Left kidney (tissue), 8 donors: ENCODE data around the gene SWT1. TPM values are rescaled to one million over a fixed set of nuclear protein-coding genes. Genes with fewer than 3 reads are reported as not detected.
A peak's percentile ranks its signal among the peaks of the same experiment; 100 is the strongest.

ENCODE experiments used
- DNase-seq: peaks from one replicate; pipeline ENCODE4 v3.0.0-alpha.2; 2013
- long read RNA-seq, 8 donors: transcript quantifications; one replicate each; lab custom pipeline, GENCODE V29; 2026
- polyA plus RNA-seq: library from polyadenylated mRNA; unstranded; fragments of 120-200 nt; gene quantifications from one replicate; pipeline ENCODE4 v1.2.1, GENCODE V29; 2013; ENCODE audit not compliant: insufficient read length

Gene SWT1
- polyA plus RNA-seq: 11.5 TPM
- long read RNA-seq, donor 1, partial matches to known transcripts: 284 of 312 reads
- long read RNA-seq, donor 1, other reads (novel, unspliced or antisense): 28 of 312 reads
- long read RNA-seq, donor 2, partial matches to known transcripts: 176 of 176 reads
- long read RNA-seq, donor 2, other reads (novel, unspliced or antisense): 0 of 176 reads
- long read RNA-seq, donor 3: 0 reads
- long read RNA-seq, donor 4: 0 reads
- long read RNA-seq, donor 5: 0 reads
- long read RNA-seq, donor 6: 0 reads
- long read RNA-seq, donor 7, partial matches to known transcripts: 377 of 421 reads
- long read RNA-seq, donor 7, other reads (novel, unspliced or antisense): 41 of 421 reads
- long read RNA-seq, donor 8, partial matches to known transcripts: 0 of 1 reads
- long read RNA-seq, donor 8, other reads (novel, unspliced or antisense): 0 of 1 reads

- DNase-seq: peak; percentile 100
These were observed at the start of gene SWT1, which contains the start of gene TRMT1L for GRCh38 chr1:185156854-185157598. Gene SWT1, plus strand, starts transcription at chr1:185157167. Its CDS starts 3,675 bp downstream, at chr1:185160842. Gene TRMT1L, minus strand, starts transcription at chr1:185156953. Its CDS starts 241 bp downstream, at chr1:185156712.

- DNase-seq: no peak
These were observed 48.6 kb upstream of the SWT1 start for GRCh38 chr1:185108321-185108720.

- no peak for DNase-seq
These were observed 46.8 kb upstream of the SWT1 start for GRCh38 chr1:185110145-185110544.

- no peak for DNase-seq
These were observed 45.1 kb upstream of the SWT1 start for GRCh38 chr1:185111873-185112272.

- DNase-seq: no peak
These were observed 44.6 kb upstream of the SWT1 start for GRCh38 chr1:185112356-185112755.

GRCh38 chr1:185129708-185130107 lies 27.3 kb upstream of the SWT1 start:
- no peak for DNase-seq

- no peak for DNase-seq
These were observed 24.4 kb upstream of the SWT1 start for GRCh38 chr1:185132534-185132933.

- DNase-seq: no peak
These were observed 18.9 kb upstream of the SWT1 start for GRCh38 chr1:185137896-185138545.

GRCh38 chr1:185139246-185139645 lies 17.7 kb upstream of the SWT1 start:
- DNase-seq: no peak

GRCh38 chr1:185144233-185144632 lies 12.7 kb upstream of the SWT1 start:
- DNase-seq: no peak

GRCh38 chr1:185151215-185151614 lies 5.8 kb upstream of the SWT1 start:
- DNase-seq: no peak

- no peak for DNase-seq
These were observed 4.7 kb upstream of the SWT1 start for GRCh38 chr1:185152187-185152767.

- DNase-seq: no peak
These were observed 2.0 kb upstream of the SWT1 start for GRCh38 chr1:185154912-185155513.

- DNase-seq: peak; percentile 32
These were observed 1.2 kb upstream of the SWT1 start for GRCh38 chr1:185155600-185156287.

- peak; percentile 47 for DNase-seq
These were observed 596 bp upstream of the SWT1 start for GRCh38 chr1:185156288-185156853.

- DNase-seq: peak; percentile 14
These were observed 839 bp downstream of the SWT1 start for GRCh38 chr1:185157599-185158412.

GRCh38 chr1:185158800-185159199 lies 1.8 kb downstream of the SWT1 start:
- DNase-seq: no peak

GRCh38 chr1:185159966-185160365 lies 3.0 kb downstream of the SWT1 start:
- DNase-seq: no peak

- no peak for DNase-seq
These were observed 5.5 kb downstream of the SWT1 start for GRCh38 chr1:185162491-185162890.

GRCh38 chr1:185166106-185166505 lies 9.1 kb downstream of the SWT1 start:
- no peak for DNase-seq
